Measurements from ENCODE around the gene SHISA9.

GRCh38 chr16:13262270-13263090, 361.1 kb downstream of the SHISA9 start:
- TF ChIP-seq, protein P1, sequence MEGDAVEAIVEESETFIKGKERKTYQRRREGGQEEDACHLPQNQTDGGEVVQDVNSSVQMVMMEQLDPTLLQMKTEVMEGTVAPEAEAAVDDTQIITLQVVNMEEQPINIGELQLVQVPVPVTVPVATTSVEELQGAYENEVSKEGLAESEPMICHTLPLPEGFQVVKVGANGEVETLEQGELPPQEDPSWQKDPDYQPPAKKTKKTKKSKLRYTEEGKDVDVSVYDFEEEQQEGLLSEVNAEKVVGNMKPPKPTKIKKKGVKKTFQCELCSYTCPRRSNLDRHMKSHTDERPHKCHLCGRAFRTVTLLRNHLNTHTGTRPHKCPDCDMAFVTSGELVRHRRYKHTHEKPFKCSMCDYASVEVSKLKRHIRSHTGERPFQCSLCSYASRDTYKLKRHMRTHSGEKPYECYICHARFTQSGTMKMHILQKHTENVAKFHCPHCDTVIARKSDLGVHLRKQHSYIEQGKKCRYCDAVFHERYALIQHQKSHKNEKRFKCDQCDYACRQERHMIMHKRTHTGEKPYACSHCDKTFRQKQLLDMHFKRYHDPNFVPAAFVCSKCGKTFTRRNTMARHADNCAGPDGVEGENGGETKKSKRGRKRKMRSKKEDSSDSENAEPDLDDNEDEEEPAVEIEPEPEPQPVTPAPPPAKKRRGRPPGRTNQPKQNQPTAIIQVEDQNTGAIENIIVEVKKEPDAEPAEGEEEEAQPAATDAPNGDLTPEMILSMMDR (IDR thresholded peaks at IDR 0.05) = no peak
- TF ChIP-seq POLR2AphosphoS5 (IDR thresholded peaks at IDR 0.05) = no peak
- no peak for TF ChIP-seq POLR2A (IDR thresholded peaks at IDR 0.05)

Measured in breast epithelium (tissue), 3 donors.